Cortex of kidney (tissue), 1 donor: Measurements from ENCODE around the gene PLCB2.

ENCODE experiments used
- DNase-seq: peaks from one replicate; lab custom pipeline; 2025; lab: John Stamatoyannopoulos, UW

The PLCB2 gene

GRCh38 chr15:40307421-40308211 is at the start of gene PLCB2:
TSS of gene PLCB2 (minus strand) at chr15:40307935. CDS start at chr15:40307672, 263 bp downstream.
- DNase-seq = no peak

- DNase-seq = no peak
These were observed 49.5 kb upstream of the PLCB2 start for GRCh38 chr15:40357246-40357645.

GRCh38 chr15:40355976-40356585 is 48.3 kb upstream of the PLCB2 start:
- DNase-seq = no peak

- DNase-seq = no peak
These were observed 46.9 kb upstream of the PLCB2 start for GRCh38 chr15:40354408-40355171.

GRCh38 chr15:40353697-40354096 is 46.0 kb upstream of the PLCB2 start:
- DNase-seq = no peak

GRCh38 chr15:40352281-40352901 is 44.7 kb upstream of the PLCB2 start:
- no peak for DNase-seq

- DNase-seq = no peak
These were observed 41.4 kb upstream of the PLCB2 start for GRCh38 chr15:40349163-40349562.

GRCh38 chr15:40348474-40348870 is 40.7 kb upstream of the PLCB2 start:
- no peak for DNase-seq

GRCh38 chr15:40347559-40348473 is 40.1 kb upstream of the PLCB2 start:
- DNase-seq = no peak

- no peak for DNase-seq
These were observed 39.1 kb upstream of the PLCB2 start for GRCh38 chr15:40346579-40347558.

- no peak for DNase-seq
These were observed 38.3 kb upstream of the PLCB2 start for GRCh38 chr15:40345867-40346578.

- no peak for DNase-seq
These were observed 37.6 kb upstream of the PLCB2 start for GRCh38 chr15:40345225-40345866.

- no peak for DNase-seq
These were observed 36.9 kb upstream of the PLCB2 start for GRCh38 chr15:40344631-40345120.

GRCh38 chr15:40344217-40344616 is 36.5 kb upstream of the PLCB2 start:
- DNase-seq = no peak

GRCh38 chr15:40343512-40343911 is 35.8 kb upstream of the PLCB2 start:
- DNase-seq = no peak

- DNase-seq = no peak
These were observed 34.9 kb upstream of the PLCB2 start for GRCh38 chr15:40342416-40343320.

- DNase-seq = peak; percentile 27
These were observed 33.1 kb upstream of the PLCB2 start, which contains the start of gene CCDC9B for GRCh38 chr15:40340740-40341400. TSS of gene CCDC9B (minus strand) at chr15:40340939. CDS start at chr15:40340819, 120 bp downstream.
